SK-N-DZ (cell line): Measurements from ENCODE around the gene RGP1.

Source experiments
- DNase-seq: peaks from one replicate; pipeline ENCODE4 v3.0.0-alpha.2; 2015; ENCODE audit warnings: low spot score

The RGP1 gene

GRCh38 chr9:35741740-35742139 lies 7.3 kb upstream of the RGP1 start:
- DNase-seq, result no peak

GRCh38 chr9:35743452-35743851 lies 5.6 kb upstream of the RGP1 start:
- no peak for DNase-seq

GRCh38 chr9:35743880-35744518 lies 5.1 kb upstream of the RGP1 start:
- DNase-seq, result no peak

GRCh38 chr9:35745569-35745968 lies 3.5 kb upstream of the RGP1 start:
- peak; percentile 30 for DNase-seq

- DNase-seq, result no peak
These were observed 2.5 kb upstream of the RGP1 start for GRCh38 chr9:35746583-35746982.

GRCh38 chr9:35748242-35748857 lies 737 bp upstream of the RGP1 start:
- no peak for DNase-seq

GRCh38 chr9:35749515-35750255 lies 598 bp downstream of the RGP1 start:
- no peak for DNase-seq

- no peak for DNase-seq
These were observed 1.1 kb downstream of the RGP1 start for GRCh38 chr9:35750256-35750531.

- DNase-seq, result no peak
These were observed 4.4 kb downstream of the RGP1 start for GRCh38 chr9:35753466-35753865.

- DNase-seq, result no peak
These were observed 5.2 kb downstream of the RGP1 start, which contains the start of gene MSMP for GRCh38 chr9:35754264-35754663. Gene MSMP (minus strand): TSS chr9:35754276. CDS start chr9:35754129, 147 bp downstream.

GRCh38 chr9:35755071-35755470 lies 6.0 kb downstream of the RGP1 start:
- DNase-seq, result no peak

- peak; percentile 78 for DNase-seq
These were observed 7.5 kb downstream of the RGP1 start for GRCh38 chr9:35756275-35757225.

- DNase-seq, result peak; percentile 65
These were observed 8.3 kb downstream of the RGP1 start for GRCh38 chr9:35757226-35757891.

GRCh38 chr9:35757892-35758275 lies 8.8 kb downstream of the RGP1 start:
- DNase-seq, result no peak

- DNase-seq, result no peak
These were observed 9.5 kb downstream of the RGP1 start for GRCh38 chr9:35758475-35759050.

GRCh38 chr9:35759795-35760194 lies 10.7 kb downstream of the RGP1 start:
- no peak for DNase-seq

- DNase-seq, result no peak
These were observed 11.6 kb downstream of the RGP1 start for GRCh38 chr9:35760651-35761050.

- no peak for DNase-seq
These were observed 14.1 kb downstream of the RGP1 start for GRCh38 chr9:35763181-35763580.

- no peak for DNase-seq
These were observed 14.7 kb downstream of the RGP1 start for GRCh38 chr9:35763803-35764202.

GRCh38 chr9:35766997-35767396 lies 17.9 kb downstream of the RGP1 start:
- no peak for DNase-seq

GRCh38 chr9:35767458-35767857 lies 18.4 kb downstream of the RGP1 start:
- no peak for DNase-seq
